BLaER1 (cell line): ENCODE measurements around the gene IFNL3.
A peak's percentile ranks its signal among the peaks of the same experiment; 100 is the strongest.

ENCODE experiments used
- H3K27ac ChIP-seq: shearing (Covaris generic); formaldehyde crosslinking; 2 replicates; pipeline ENCODE4 v1.8.1; 2022
- H3K27me3 ChIP-seq: shearing (Covaris generic); formaldehyde crosslinking; 2 replicates; pipeline ENCODE4 v1.8.1; 2022
- H3K36me3 ChIP-seq: shearing (Covaris generic); formaldehyde crosslinking; 2 replicates; pipeline ENCODE4 v1.8.1; 2022
- H3K4me1 ChIP-seq: shearing (Covaris generic); formaldehyde crosslinking; 2 replicates; pipeline ENCODE4 v1.8.1; 2022
- H3K4me2 ChIP-seq: shearing (Covaris generic); formaldehyde crosslinking; 2 replicates; pipeline ENCODE4 v1.8.1; 2022
- H3K4me3 ChIP-seq: shearing (Covaris generic); formaldehyde crosslinking; 2 replicates; pipeline ENCODE4 v1.8.1; 2022
- H3K9ac ChIP-seq: shearing (Covaris generic); formaldehyde crosslinking; 2 replicates; pipeline ENCODE4 v1.8.1; 2022
- H3K9me3 ChIP-seq: shearing (Covaris generic); formaldehyde crosslinking; 2 replicates; pipeline ENCODE4 v1.8.1; 2022
- H4K20me1 ChIP-seq: shearing (Covaris generic); formaldehyde crosslinking; 2 replicates; pipeline ENCODE4 v1.8.1; 2022
- Cebpa-rat ChIP-seq: shearing (Covaris generic); IDR thresholded peaks from 2 replicates; pipeline ENCODE4 v1.8.1; 2022

The IFNL3 gene

GRCh38 chr19:39212375-39212742 lies 32.4 kb downstream of the IFNL3 start:
- Histone ChIP-seq H3K27me3 (no peaks in the 10 kb centered on the region), H3K4me3 (no peak overlapping the region), H3K36me3 (no peaks in the 10 kb centered on the region), H3K9me3 (0 out of 2 replicates have a peak, but pooled peaks cover 3% of the 10 kb centered on the region), H3K4me1 (peaks cover 6% of the 10 kb centered on the region), H3K27ac (no peak overlapping the region), H4K20me1 (no peaks in the 10 kb centered on the region), H3K4me2 (no peak overlapping the region), H3K9ac (no peak overlapping the region)
- no peak for TF ChIP-seq Cebpa-rat

GRCh38 chr19:39211731-39212374 lies 33.0 kb downstream of the IFNL3 start:
- no peaks in the 10 kb centered on the region for H3K27me3 ChIP-seq
- H4K20me1 ChIP-seq = no peaks in the 10 kb centered on the region
- no peak overlapping the region for H3K4me3 ChIP-seq
- no peak overlapping the region for H3K4me2 ChIP-seq
- H3K9me3 ChIP-seq = 0 out of 2 replicates have a peak, but pooled peaks cover 3% of the 10 kb centered on the region
- H3K9ac ChIP-seq = no peak overlapping the region
- H3K36me3 ChIP-seq = no peaks in the 10 kb centered on the region
- H3K27ac ChIP-seq = no peak overlapping the region
- no peak for TF ChIP-seq Cebpa-rat
- H3K4me1 ChIP-seq = peaks cover 6% of the 10 kb centered on the region

- peaks cover 6% of the 10 kb centered on the region for H3K27me3 ChIP-seq
- H3K27ac ChIP-seq = no peak overlapping the region
- no peaks in the 10 kb centered on the region; the same call in 1 of the 2 replicates for H4K20me1 ChIP-seq
- H3K4me1 ChIP-seq = peaks cover 6% of the 10 kb centered on the region
- no peak for TF ChIP-seq Cebpa-rat
- H3K4me2 ChIP-seq = no peak overlapping the region
- H3K9me3 ChIP-seq = no peaks in the 10 kb centered on the region
- H3K36me3 ChIP-seq = no peaks in the 10 kb centered on the region
- no peak overlapping the region for H3K9ac ChIP-seq
- no peak overlapping the region for H3K4me3 ChIP-seq
Measured at GRCh38 chr19:39209196-39209595, 35.6 kb downstream of the IFNL3 start.

- 0 out of 2 replicates have a peak overlapping the region, but pooled peaks have one; percentile 13 for H3K4me2 ChIP-seq
- peaks cover 6% of the 10 kb centered on the region for H3K4me1 ChIP-seq
- TF ChIP-seq Cebpa-rat = no peak
- no peak overlapping the region for H3K9ac ChIP-seq
- no peaks in the 10 kb centered on the region for H3K9me3 ChIP-seq
- H3K27ac ChIP-seq = no peak overlapping the region
- peaks cover 15% of the 10 kb centered on the region for H3K27me3 ChIP-seq
- no peaks in the 10 kb centered on the region for H3K36me3 ChIP-seq
- no peaks in the 10 kb centered on the region; the same call in 1 of the 2 replicates for H4K20me1 ChIP-seq
- no peak overlapping the region for H3K4me3 ChIP-seq
Measured at GRCh38 chr19:39208175-39208795, 36.5 kb downstream of the IFNL3 start.

- H3K27me3 ChIP-seq = peaks cover 24% of the 10 kb centered on the region
Measured at GRCh38 chr19:39207293-39207836, 37.4 kb downstream of the IFNL3 start.

GRCh38 chr19:39206122-39206521 lies 38.7 kb downstream of the IFNL3 start:
- Histone ChIP-seq H4K20me1 (no peaks in the 10 kb centered on the region; the same call in 1 of the 2 replicates), H3K4me1 (peaks cover 6% of the 10 kb centered on the region), H3K9me3 (no peaks in the 10 kb centered on the region), H3K4me2 (no peak overlapping the region), H3K4me3 (no peak overlapping the region), H3K9ac (no peak overlapping the region), H3K36me3 (no peaks in the 10 kb centered on the region), H3K27me3 (peaks cover 24% of the 10 kb centered on the region), H3K27ac (no peak overlapping the region)
- TF ChIP-seq Cebpa-rat = no peak

More at GRCh38 chr19:39207293-39207836, 37.4 kb downstream of the IFNL3 start:
- no peak overlapping the region for H3K27ac ChIP-seq
- peaks cover 6% of the 10 kb centered on the region for H3K4me1 ChIP-seq
- no peak for TF ChIP-seq Cebpa-rat
- no peaks in the 10 kb centered on the region for H3K9me3 ChIP-seq
- H4K20me1 ChIP-seq = no peaks in the 10 kb centered on the region; the same call in 1 of the 2 replicates
- no peak overlapping the region for H3K4me3 ChIP-seq
- no peaks in the 10 kb centered on the region for H3K36me3 ChIP-seq
- H3K4me2 ChIP-seq = no peak overlapping the region
- no peak overlapping the region for H3K9ac ChIP-seq

- Histone ChIP-seq H3K4me2 (no peak overlapping the region), H3K9ac (no peak overlapping the region)
- no peak for TF ChIP-seq Cebpa-rat
Measured at GRCh38 chr19:39205449-39205764, 39.4 kb downstream of the IFNL3 start.

GRCh38 chr19:39203372-39204341 lies 41.1 kb downstream of the IFNL3 start, which contains the start of gene SYCN:
Gene SYCN, minus strand, starts transcription at chr19:39204263. Its CDS starts 9 bp downstream, at chr19:39204254.
- Histone ChIP-seq H3K9ac (no peak within 1 kb of the TSS), H3K4me3 (no peak within 1 kb of the TSS), H3K4me2 (no peak within 1 kb of the TSS), H4K20me1 (no peaks in the 10 kb centered on the region; the same call in 1 of the 2 replicates), H3K9me3 (no peaks in the 10 kb centered on the region), H3K4me1 (peaks cover 6% of the 10 kb centered on the region), H3K27ac (no peak within 1 kb of the TSS), H3K27me3 (peaks cover 30% of the 10 kb centered on the region), H3K36me3 (no peaks in the 10 kb centered on the region)
- no peak for TF ChIP-seq Cebpa-rat

More at GRCh38 chr19:39205449-39205764, 39.4 kb downstream of the IFNL3 start:
- Histone ChIP-seq H3K36me3 (no peaks in the 10 kb centered on the region), H3K9me3 (no peaks in the 10 kb centered on the region), H4K20me1 (no peaks in the 10 kb centered on the region; the same call in 1 of the 2 replicates), H3K27me3 (peaks cover 24% of the 10 kb centered on the region), H3K4me3 (no peak overlapping the region), H3K4me1 (peaks cover 6% of the 10 kb centered on the region), H3K27ac (no peak overlapping the region)

- H3K27ac ChIP-seq = no peak overlapping the region
- no peak overlapping the region for H3K9ac ChIP-seq
- H3K9me3 ChIP-seq = no peaks in the 10 kb centered on the region
- peaks cover 37% of the 10 kb centered on the region for H3K27me3 ChIP-seq
- no peaks in the 10 kb centered on the region for H3K36me3 ChIP-seq
- H3K4me2 ChIP-seq = no peak overlapping the region
- no peaks in the 10 kb centered on the region; the same call in 1 of the 2 replicates for H4K20me1 ChIP-seq
- no peak overlapping the region for H3K4me3 ChIP-seq
- TF ChIP-seq Cebpa-rat = no peak
- no peaks in the 10 kb centered on the region for H3K4me1 ChIP-seq
Measured at GRCh38 chr19:39202998-39203355, 41.8 kb downstream of the IFNL3 start.
